Gastrocnemius medialis (tissue), 4 donors: ENCODE results near the gene PCAT7.

Experiments used
- CTCF ChIP-seq, 5 experiments: fragments of 450-650 bp in 3 of 5; fragments of 200-600 bp in 2 of 5; sonication (generic) in 2 of 5; IDR thresholded peaks in 4 of 5; conservative IDR thresholded peaks in 1 of 5; 1 replicate in 4 of 5; 2 replicates in 1 of 5; pipeline ENCODE4 v1.5.1; 2016 to 2019; ENCODE audit warnings: antibody characterized with exemption in 5 of 5, mild to moderate bottlenecking in 3 of 5, moderate library complexity in 3 of 5
- POLR2A ChIP-seq, 2 donors: fragments of 450-650 bp; IDR thresholded peaks; one replicate each; pipeline ENCODE4 v1.6.1; 2017; ENCODE audit warnings: antibody characterized with exemption in 2 of 2, mild to moderate bottlenecking in 2 of 2, moderate library complexity in 2 of 2

- TF ChIP-seq CTCF (IDR thresholded peaks at IDR 0.05 in 4 of 5, conservative IDR thresholded peaks at IDR 0.05 in 1 of 5): no peak
- no peak for TF ChIP-seq POLR2A (IDR thresholded peaks at IDR 0.05)
Observed at GRCh38 chr9:94528886-94529285, 26.0 kb upstream of the PCAT7 start.
